ENCODE measurements around the gene HOXD10.
A peak's percentile ranks its signal among the peaks of the same experiment; 100 is the strongest.

Gene HOXD10

DNA sequence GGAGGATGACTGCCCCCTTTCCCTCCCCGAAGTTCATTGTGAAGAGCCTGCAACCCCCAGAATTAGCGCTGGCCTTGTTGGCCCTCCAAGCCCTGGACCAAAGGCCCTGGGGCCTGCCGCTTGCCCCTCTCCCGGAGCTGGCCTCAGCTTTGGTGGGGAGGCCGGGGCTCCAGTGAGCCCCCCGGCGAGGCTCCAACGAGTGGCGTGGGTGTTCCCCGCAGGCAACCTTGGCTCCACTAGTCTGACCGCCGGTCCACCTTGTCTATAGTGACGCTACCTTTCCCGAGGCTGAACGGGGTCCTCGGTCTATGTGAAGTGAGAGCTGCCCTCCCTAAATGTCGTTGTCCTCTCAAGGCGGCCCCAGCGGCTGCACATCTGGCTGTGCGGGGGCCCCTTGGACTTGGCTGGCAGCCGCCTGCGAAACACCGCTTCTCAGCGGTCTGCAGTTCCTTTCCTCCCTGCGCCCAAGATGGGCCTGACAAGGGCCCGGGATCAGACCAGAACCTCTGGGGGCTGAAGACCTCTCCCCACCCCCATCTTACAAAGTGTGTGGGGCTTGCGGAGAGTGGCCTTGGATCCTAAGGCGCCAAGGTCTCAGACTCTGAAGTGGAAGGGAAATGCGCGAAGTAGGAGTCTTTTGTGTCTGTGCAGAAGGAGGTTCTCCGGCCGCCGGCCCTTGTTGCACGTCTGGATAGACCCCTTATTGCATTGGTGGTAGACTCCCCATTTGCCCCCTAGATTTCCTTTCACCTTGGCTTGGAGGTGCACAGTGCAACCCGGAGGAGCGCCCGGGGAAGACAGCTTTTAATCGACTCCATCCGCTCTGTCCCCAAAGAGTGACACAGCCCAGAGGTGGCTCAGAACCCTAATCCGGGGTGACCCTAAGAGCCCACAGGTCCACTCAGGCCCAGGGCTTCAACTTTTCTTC lies 3.9 kb upstream of the HOXD10 start:
- Histone ChIP-seq H3K27ac (ENCODE audit: low read length) (no peak overlapping the region), H3K27me3 (ENCODE audit: low read depth, low read length) (peaks cover 89% of the 10 kb centered on the region), H3K4me1 (ENCODE audit: control insufficient read depth in 1 of 2, insufficient read depth in 2 of 2, low read length in 2 of 2) (peaks cover 0 to 24% of the 10 kb centered on the region in 2 donors), H3K4me3 (ENCODE audit: low read depth in 1 of 2, low read length in 2 of 2) (no peak overlapping the region), H3K36me3 (ENCODE audit: control insufficient read depth in 1 of 2, insufficient read depth in 2 of 2, low read length in 2 of 2) (no peaks in the 10 kb centered on the region), H3K9me3 (ENCODE audit: control insufficient read depth in 1 of 2, low read length in 2 of 2) (peaks cover 0 to 10% of the 10 kb centered on the region in 2 donors)

GRCh38 chr2:176114120-176114929 lies 2.3 kb upstream of the HOXD10 start:
- H3K9me3 ChIP-seq (ENCODE audit: control insufficient read depth in 1 of 2, low read length in 2 of 2), result peaks cover 2 to 10% of the 10 kb centered on the region in 2 donors
- H3K4me3 ChIP-seq (ENCODE audit: low read depth in 1 of 2, low read length in 2 of 2), result no peak overlapping the region
- peaks cover 0 to 18% of the 10 kb centered on the region in 2 donors for H3K4me1 ChIP-seq (ENCODE audit: control insufficient read depth in 1 of 2, insufficient read depth in 2 of 2, low read length in 2 of 2)
- H3K36me3 ChIP-seq (ENCODE audit: control insufficient read depth in 1 of 2, insufficient read depth in 2 of 2, low read length in 2 of 2), result no peaks in the 10 kb centered on the region
- peaks cover 94% of the 10 kb centered on the region for H3K27me3 ChIP-seq (ENCODE audit: low read depth, low read length)
- H3K27ac ChIP-seq (ENCODE audit: low read length), result no peak overlapping the region

- Histone ChIP-seq H3K27ac (ENCODE audit: low read length) (no peak overlapping the region), H3K36me3 (ENCODE audit: control insufficient read depth in 1 of 2, insufficient read depth in 2 of 2, low read length in 2 of 2) (no peaks in the 10 kb centered on the region), H3K27me3 (ENCODE audit: low read depth, low read length) (peaks cover 93% of the 10 kb centered on the region), H3K9me3 (ENCODE audit: control insufficient read depth in 1 of 2, low read length in 2 of 2) (peaks cover 2 to 9% of the 10 kb centered on the region in 2 donors), H3K4me3 (ENCODE audit: low read depth in 1 of 2, low read length in 2 of 2) (no peak overlapping the region), H3K4me1 (ENCODE audit: control insufficient read depth in 1 of 2, insufficient read depth in 2 of 2, low read length in 2 of 2) (peaks cover 0 to 18% of the 10 kb centered on the region in 2 donors)
Observed at GRCh38 chr2:176114930-176115625, 1.5 kb upstream of the HOXD10 start.

- Histone ChIP-seq H3K9me3 (ENCODE audit: control insufficient read depth in 1 of 2, low read length in 2 of 2) (peaks cover 0 to 2% of the 10 kb centered on the region in 2 donors), H3K4me3 (ENCODE audit: low read depth in 1 of 2, low read length in 2 of 2) (no peak overlapping the region), H3K27ac (ENCODE audit: low read length) (no peak overlapping the region), H3K4me1 (ENCODE audit: control insufficient read depth in 1 of 2, insufficient read depth in 2 of 2, low read length in 2 of 2) (peaks cover 0 to 23% of the 10 kb centered on the region in 2 donors), H3K27me3 (ENCODE audit: low read depth, low read length) (peaks cover 93% of the 10 kb centered on the region), H3K36me3 (ENCODE audit: control insufficient read depth in 1 of 2, insufficient read depth in 2 of 2, low read length in 2 of 2) (no peaks in the 10 kb centered on the region)
Observed at GRCh38 chr2:176117162-176117822, 714 bp downstream of the HOXD10 start.

DNA sequence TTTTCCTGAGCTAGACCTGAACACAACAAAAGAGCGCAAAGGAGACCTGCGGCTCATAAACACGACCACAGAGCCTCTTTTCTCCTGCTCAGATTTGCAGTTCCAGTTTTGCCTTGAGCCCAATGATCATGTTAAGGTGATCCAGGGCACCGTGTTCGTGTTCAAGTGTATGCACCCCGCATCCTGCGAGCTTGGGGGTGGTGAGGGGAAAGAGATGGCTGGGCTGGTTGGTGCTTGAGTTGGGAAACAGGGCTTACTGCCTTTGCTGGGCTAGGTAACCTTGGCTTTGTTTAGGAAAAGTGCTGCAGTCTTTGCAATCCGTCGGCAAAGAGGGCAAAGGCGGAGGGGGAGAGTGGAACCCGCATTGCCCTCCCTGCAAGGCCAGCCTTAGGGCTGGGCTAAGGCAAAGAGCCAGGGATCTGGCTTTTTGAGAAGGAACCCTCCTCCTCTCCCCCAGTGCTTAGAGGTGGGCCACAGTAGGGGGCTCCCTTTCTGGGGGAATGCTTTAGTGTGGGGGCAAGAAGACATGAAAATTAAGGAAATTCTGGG lies 1.3 kb downstream of the HOXD10 start:
- Histone ChIP-seq H3K4me1 (ENCODE audit: control insufficient read depth in 1 of 2, insufficient read depth in 2 of 2, low read length in 2 of 2) (peaks cover 0 to 29% of the 10 kb centered on the region in 2 donors), H3K36me3 (ENCODE audit: control insufficient read depth in 1 of 2, insufficient read depth in 2 of 2, low read length in 2 of 2) (no peaks in the 10 kb centered on the region), H3K27me3 (ENCODE audit: low read depth, low read length) (peaks cover 89% of the 10 kb centered on the region), H3K9me3 (ENCODE audit: control insufficient read depth in 1 of 2, low read length in 2 of 2) (peaks cover 0 to 2% of the 10 kb centered on the region in 2 donors), H3K4me3 (ENCODE audit: low read depth in 1 of 2, low read length in 2 of 2) (no peak overlapping the region), H3K27ac (ENCODE audit: low read length) (no peak overlapping the region)

DNA sequence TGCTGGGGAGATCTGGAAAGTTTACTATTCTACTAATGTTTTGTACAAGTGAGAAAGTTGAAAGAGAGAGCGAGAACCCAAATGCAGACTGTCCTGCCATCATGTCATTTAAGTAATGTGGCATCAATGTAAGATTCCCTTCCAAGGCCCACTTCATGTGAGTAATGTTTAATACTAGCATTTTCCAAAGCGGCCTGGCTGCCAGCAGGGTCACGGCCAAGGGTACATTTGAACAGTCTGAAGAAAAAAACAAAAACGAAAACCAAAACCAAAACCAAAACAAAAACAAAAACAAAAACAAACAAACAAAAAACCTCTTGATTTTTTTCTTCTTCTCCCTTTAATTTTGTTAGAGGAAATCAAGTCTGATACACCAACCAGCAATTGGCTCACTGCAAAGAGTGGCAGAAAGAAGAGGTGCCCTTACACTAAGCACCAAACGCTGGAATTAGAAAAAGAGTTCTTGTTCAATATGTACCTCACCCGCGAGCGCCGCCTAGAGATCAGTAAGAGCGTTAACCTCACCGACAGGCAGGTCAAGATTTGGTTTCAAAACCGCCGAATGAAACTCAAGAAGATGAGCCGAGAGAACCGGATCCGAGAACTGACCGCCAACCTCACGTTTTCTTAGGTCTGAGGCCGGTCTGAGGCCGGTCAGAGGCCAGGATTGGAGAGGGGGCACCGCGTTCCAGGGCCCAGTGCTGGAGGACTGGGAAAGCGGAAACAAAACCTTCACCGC lies 2.2 kb downstream of the HOXD10 start:
- H3K9me3 ChIP-seq (ENCODE audit: control insufficient read depth in 1 of 2, low read length in 2 of 2), result peaks cover 0 to 2% of the 10 kb centered on the region in 2 donors
- peaks cover 0 to 34% of the 10 kb centered on the region in 2 donors for H3K4me1 ChIP-seq (ENCODE audit: control insufficient read depth in 1 of 2, insufficient read depth in 2 of 2, low read length in 2 of 2)
- H3K36me3 ChIP-seq (ENCODE audit: control insufficient read depth in 1 of 2, insufficient read depth in 2 of 2, low read length in 2 of 2), result no peaks in the 10 kb centered on the region
- peaks cover 88% of the 10 kb centered on the region for H3K27me3 ChIP-seq (ENCODE audit: low read depth, low read length)
- H3K27ac ChIP-seq (ENCODE audit: low read length), result no peak overlapping the region
- H3K4me3 ChIP-seq (ENCODE audit: low read depth in 1 of 2, low read length in 2 of 2), result no peak overlapping the region

DNA sequence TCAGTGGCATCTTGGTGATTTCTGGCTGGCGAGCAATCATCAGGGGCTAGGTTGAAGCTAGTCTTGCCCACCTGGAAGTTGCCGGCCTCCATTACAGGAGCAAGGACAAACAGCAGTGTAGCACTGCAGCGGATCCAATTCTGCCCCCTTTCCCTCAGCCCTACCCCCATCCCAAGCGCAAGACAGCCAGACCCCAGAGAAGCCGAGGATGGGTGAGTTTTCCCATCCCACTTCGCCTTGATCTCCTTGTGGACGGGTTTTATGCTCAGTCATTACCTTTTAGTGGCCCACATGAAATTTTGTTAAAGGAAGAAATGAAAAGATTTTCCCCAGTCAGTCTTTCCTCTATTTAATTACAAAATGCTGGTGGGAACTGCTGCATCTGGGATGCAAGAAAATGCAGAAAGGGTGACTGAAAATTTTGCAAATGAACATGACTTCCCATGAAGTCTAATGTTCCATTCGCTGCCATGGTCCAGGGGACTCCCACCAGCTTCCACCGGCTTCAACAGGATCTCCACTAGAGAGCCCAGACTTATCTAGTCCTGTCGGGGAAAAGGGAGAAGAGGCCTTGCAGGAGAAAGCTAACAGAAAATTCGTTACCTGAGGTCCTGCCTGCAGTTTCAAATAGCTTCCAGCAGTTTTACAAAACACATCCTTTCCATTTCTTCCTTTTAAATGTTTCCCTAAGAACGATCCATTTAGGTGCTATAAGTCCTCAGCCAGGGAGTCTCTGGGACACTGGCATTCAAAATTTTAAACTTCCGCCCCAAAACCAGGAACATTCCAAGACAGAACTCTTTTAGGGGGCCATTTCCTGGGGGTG lies 4.0 kb downstream of the HOXD10 start:
- Histone ChIP-seq H3K36me3 (ENCODE audit: control insufficient read depth in 1 of 2, insufficient read depth in 2 of 2, low read length in 2 of 2) (no peaks in the 10 kb centered on the region), H3K4me1 (ENCODE audit: control insufficient read depth in 1 of 2, insufficient read depth in 2 of 2, low read length in 2 of 2) (peaks cover 0 to 34% of the 10 kb centered on the region in 2 donors), H3K27ac (ENCODE audit: low read length) (no peak overlapping the region), H3K9me3 (ENCODE audit: control insufficient read depth in 1 of 2, low read length in 2 of 2) (peaks cover 0 to 2% of the 10 kb centered on the region in 2 donors), H3K4me3 (ENCODE audit: low read depth in 1 of 2, low read length in 2 of 2) (no peak overlapping the region), H3K27me3 (ENCODE audit: low read depth, low read length) (peaks cover 91% of the 10 kb centered on the region)

DNA sequence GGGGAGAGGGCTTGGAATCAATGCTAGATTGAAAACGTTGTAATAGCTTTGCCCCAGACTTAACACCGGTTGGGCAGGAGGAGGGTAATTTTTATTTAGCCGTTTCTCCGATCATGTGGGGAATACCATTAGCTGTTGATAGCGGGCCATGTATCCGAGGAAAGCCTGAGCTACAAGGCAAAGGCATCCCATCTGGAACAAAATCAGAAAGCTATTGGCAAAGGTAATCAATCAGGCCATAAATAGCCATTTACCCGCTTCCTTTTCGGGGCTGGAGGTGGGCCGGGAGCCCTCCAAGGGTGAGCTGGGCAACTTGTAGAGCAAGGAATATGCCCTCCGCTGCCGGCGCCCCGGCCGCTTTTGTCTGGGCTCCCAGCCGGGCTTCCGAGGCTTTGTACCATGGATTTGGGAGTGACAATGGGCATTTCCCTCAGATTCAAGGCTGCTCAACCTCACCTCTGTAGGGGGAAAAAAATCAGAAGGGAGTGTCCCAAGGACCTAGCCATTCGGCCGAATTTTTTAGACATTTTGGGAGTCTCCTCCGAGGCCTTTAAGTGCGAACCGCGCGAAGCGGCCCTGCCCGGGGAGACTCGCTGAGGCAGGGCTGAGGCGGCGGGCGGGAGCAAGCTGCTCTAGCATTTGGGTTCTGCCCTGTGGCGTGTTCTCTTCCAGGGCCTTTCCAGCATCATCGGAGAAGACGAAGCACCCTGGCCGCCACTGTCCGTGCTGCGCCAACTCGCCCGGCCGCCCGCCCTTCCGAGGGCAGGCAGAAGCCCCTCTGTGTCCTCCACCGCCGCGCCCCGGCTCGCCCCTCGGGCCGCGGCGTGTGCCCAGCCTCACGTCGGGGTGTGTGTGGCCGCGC lies 4.8 kb downstream of the HOXD10 start:
- H3K27ac ChIP-seq (ENCODE audit: low read length), result no peak overlapping the region
- H3K36me3 ChIP-seq (ENCODE audit: control insufficient read depth in 1 of 2, insufficient read depth in 2 of 2, low read length in 2 of 2), result no peaks in the 10 kb centered on the region
- H3K4me1 ChIP-seq (ENCODE audit: control insufficient read depth in 1 of 2, insufficient read depth in 2 of 2, low read length in 2 of 2), result peaks cover 0 to 27% of the 10 kb centered on the region in 2 donors
- peak overlapping the region in 1 of 2 donors; percentile 66 for H3K4me3 ChIP-seq (ENCODE audit: low read depth in 1 of 2, low read length in 2 of 2)
- H3K9me3 ChIP-seq (ENCODE audit: control insufficient read depth in 1 of 2, low read length in 2 of 2), result peaks cover 0 to 2% of the 10 kb centered on the region in 2 donors
- peaks cover 90% of the 10 kb centered on the region for H3K27me3 ChIP-seq (ENCODE audit: low read depth, low read length)

Data from muscle layer of duodenum (tissue), 2 donors.